H54 (cell line): Measurements from ENCODE around the gene DCTN4.

Source experiments
- DNase-seq: peaks from one replicate; pipeline ENCODE4 v3.0.0; 2011; ENCODE audit warnings: low spot score, mixed read lengths; ENCODE audit not compliant: insufficient read length
- FAIRE-seq: peaks from 3 replicates; lab custom pipeline; 2011; peaks lifted over from hg19 to GRCh38; lab: Jason Lieb, UNC
- POLR2A ChIP-seq: IDR thresholded peaks from 2 replicates; pipeline ENCODE4 v1.6.1; 2011; ENCODE audit warnings: low read depth, mild to moderate bottlenecking, low read length

The DCTN4 gene

DNA sequence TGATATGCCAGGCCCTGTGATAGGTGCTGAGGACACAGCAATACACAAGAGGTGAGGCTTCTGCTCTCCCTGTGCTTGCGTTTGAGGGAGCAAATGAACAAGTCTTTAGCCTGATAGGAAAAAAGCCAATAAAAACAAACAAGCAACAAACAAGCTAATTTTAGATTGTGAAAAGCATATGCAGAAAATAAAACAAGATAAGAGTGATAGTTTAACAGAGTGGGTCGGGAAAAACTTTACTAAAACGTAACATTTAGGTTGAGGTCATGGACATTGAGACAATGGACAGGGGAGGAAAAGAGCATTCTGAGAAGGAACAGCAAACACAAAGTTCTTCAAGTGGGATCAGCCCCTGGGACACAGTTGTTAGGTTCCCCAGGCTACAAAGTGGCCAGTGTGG is 24.0 kb upstream of the DCTN4 start:
- DNase-seq (no peak), FAIRE-seq (no peak)
- no peak for TF ChIP-seq POLR2A

GRCh38 chr5:150781706-150782614 is 23.1 kb upstream of the DCTN4 start:
- DNase-seq (peak; percentile 36), FAIRE-seq (peak; percentile 68)
- TF ChIP-seq POLR2A = peak; percentile 16; the same call in 1 of the 2 replicates

DNA sequence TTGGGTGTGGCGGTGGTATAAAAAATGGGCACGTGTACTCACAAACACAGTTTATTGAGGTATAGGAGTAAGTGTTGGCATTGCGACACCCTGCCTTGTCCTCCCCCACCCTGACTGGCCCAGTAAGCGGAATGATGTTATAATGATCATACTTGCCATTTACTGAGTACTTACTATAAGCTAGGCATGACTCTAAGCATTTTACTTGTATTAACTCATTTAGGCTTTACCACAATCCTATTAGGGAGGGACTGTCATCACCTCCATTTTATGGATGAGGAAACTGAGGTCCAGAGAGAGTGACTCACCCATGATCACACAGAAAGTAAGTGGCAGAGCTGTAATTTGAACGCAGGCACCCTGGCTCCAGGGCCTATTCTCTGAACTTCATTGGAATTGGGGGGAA is 22.0 kb upstream of the DCTN4 start:
- no peak for FAIRE-seq
- no peak for TF ChIP-seq POLR2A
- DNase-seq = no peak

DNA sequence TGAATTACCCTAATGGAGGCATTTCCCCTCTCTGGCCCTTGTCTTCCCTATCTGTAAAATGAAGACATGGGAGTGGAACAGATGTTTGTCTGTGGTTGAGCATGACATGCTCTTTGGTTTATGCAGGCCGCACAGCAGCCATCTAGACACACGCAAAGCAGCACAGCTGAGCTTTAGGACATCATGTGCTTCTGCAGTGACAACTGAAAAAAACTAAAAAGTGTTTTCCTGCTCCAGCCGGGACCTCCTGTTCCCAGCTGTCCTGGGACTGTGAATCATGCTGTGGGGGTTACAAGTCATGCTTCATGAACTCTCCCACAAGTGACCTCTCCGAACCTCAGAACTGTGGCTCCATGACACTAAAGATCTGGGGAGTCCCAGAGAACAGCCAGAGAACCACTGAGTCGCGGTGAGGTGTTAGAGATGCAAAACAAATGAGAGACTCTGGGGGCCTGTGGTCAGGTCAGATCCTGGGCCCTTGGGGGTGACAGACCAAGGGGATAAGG is 21.4 kb upstream of the DCTN4 start:
- FAIRE-seq (no peak), DNase-seq (no peak)
- no peak for TF ChIP-seq POLR2A

- no peak for DNase-seq
- FAIRE-seq = no peak
- TF ChIP-seq POLR2A = no peak
These were observed 20.8 kb upstream of the DCTN4 start for GRCh38 chr5:150779397-150780186.

- TF ChIP-seq POLR2A = peak; percentile 62; the same call in 1 of the 2 replicates
These were observed 19.9 kb upstream of the DCTN4 start, which contains the start of gene SMIM3 for GRCh38 chr5:150778517-150779396. TSS of gene SMIM3 (plus strand) at chr5:150778757. CDS start at chr5:150795441, 16,684 bp downstream.

DNA sequence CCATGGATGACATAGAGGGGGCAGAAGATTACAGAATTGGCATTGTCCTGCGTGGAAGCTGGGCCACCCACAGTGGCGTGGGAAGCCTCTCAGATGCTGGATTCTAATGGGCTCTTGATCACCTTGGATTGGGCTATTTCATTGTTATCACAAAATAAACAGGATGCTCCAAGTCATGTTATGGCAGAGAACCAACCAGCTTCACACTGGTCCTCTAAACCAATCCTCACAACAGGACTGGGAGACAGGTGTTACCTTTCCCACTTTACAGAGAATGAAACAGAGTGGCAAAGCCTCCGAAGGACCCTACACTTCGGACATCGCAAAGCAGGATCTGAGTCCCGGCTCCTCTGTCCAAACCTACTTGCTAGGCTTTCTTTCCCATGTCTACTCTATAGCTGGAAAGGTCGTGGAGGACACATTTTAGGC is 19.3 kb upstream of the DCTN4 start:
- FAIRE-seq (no peak), DNase-seq (no peak)
- no peak for TF ChIP-seq POLR2A

More at GRCh38 chr5:150778517-150779396, 19.9 kb upstream of the DCTN4 start, which contains the start of gene SMIM3:
- FAIRE-seq = no peak
- peak; percentile 49 for DNase-seq

GRCh38 chr5:150777685-150778084 is 18.9 kb upstream of the DCTN4 start:
- no peak for TF ChIP-seq POLR2A
- DNase-seq (no peak), FAIRE-seq (no peak)

GRCh38 chr5:150774145-150774544 is 15.3 kb upstream of the DCTN4 start:
- no peak for TF ChIP-seq POLR2A
- DNase-seq (no peak), FAIRE-seq (peak; percentile 76)

- no peak for FAIRE-seq
These were observed 12.4 kb upstream of the DCTN4 start for GRCh38 chr5:150771034-150771795.

GRCh38 chr5:150766251-150766650 is 7.4 kb upstream of the DCTN4 start:
- TF ChIP-seq POLR2A = no peak
- FAIRE-seq (no peak), DNase-seq (no peak)

More at GRCh38 chr5:150771034-150771795, 12.4 kb upstream of the DCTN4 start:
- no peak for TF ChIP-seq POLR2A
- no peak for DNase-seq

DNA sequence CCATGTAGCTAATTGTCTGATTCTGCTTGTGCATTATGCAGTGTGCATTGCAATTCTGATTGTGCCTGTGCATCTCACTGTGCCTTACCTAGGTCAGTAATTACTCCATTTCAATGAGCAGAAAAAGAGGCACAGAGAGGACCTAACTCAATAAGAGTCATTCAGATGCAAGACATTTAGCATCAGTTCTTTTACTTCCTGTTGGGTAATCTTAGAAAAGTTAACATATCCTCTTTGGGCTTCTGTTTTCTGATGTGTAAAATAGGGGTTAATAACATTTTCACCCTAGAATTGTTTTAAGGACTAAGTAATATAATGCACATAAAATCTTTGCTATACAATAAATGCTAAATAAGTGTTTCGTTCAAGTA is 7.0 kb upstream of the DCTN4 start:
- no peak for TF ChIP-seq POLR2A
- FAIRE-seq = no peak
- DNase-seq = no peak
